ENCODE data around the gene NSMCE1.
A peak's percentile ranks its signal among the peaks of the same experiment; 100 is the strongest.

The NSMCE1 gene

DNA sequence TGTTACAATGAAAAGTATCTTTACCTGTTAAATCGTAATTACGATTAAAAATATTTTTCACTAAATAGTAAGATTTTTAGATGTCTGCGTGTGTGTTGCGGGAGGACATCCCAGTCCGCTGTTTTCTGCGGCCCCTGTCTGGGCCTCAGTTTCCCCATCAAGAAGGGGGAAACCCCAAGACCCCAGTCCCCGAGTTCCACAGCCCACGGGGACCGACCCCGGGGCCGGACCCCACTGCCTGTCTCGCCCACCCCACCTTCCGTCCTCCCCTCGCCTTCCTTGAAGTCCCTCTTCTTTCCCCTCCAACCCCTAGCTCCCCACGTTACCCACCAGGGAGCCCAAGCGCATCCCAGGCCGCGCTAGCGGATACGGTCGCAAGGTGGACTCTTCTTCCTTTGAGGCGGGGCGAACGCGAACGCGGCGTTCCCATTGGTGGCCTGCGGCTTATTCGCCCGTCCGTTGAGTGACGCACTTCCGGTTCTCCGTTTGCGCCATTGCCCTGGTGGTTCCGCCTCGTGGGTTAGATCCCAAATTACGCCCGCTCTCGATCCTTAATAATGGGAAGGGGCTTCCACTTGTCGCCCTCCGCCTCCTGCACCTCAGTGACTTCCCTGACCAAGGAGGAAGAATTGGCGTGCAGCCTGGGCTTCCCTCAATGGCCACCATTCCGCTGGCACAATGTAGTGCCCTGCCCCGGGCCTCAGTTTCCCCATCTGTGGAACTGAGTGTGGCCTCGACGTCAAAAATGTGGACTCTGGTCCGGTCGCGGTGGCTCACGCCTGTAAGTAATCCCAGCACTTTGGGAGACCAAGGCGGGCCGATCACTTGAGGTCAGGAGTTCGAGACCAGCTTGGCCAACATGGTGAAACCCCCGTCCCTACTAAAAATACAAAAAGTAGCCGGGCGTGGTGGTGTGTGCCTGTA lies at the start of gene NSMCE1:
NSMCE1 (minus strand) TSS at position 397 of the 924 bp plus-strand sequence. CDS start 11,202 bp downstream, outside the sequence.
- DNase-seq (ENCODE audit: low spot score) = peak; percentile 96

- DNase-seq (ENCODE audit: low spot score) = no peak
Observed at GRCh38 chr16:27317738-27318391, 49.3 kb upstream of the NSMCE1 start.

DNA sequence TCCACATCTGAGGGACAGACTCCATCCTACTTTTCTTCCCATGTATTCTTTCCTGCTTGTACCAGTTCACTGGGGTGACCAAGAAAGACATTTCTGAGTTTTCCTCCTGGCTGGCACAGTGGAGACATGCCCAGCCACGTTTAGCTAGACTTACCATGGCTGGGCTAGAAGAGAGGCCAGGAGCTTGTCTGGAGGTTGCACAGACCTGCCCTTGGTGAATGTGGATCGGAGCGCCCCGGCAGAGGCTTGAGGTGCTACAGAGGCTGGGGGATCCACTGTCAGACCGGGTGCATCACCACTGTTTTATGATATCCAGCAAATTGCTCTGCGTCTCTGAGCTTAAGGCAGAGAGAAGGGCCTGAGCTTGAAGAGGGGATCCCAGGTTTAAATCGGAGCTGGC lies 48.7 kb upstream of the NSMCE1 start:
- DNase-seq (ENCODE audit: low spot score) = no peak

DNA sequence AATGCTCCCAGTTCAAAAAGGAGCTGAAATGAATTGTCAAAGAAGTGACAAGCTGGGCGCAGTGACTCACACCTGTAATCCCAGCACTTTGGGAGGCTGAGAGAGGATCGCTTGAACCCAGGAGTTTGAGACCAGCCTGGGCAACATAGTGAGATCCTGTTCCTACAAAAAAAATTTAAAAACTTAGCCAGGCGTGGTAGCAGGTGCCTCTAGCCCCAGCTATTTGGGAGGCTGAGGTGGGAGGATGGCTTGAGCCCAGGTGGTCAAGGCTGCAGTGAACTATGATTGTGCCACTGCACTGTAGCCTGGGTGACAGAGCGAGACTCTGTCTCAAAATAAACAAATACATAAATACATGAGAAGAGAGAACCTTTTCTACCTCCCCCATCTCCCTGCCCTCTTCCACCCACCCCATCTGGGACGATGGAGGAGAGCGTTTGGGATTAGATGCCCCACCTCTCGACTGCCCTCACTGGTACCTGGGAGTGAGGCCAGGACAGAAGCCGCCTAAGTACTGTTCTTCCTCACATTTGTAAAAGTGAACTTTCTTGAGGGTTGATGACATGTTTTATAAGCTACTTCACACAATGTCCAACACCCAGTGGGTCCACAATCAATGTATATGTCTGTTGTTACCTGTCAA lies 47.6 kb upstream of the NSMCE1 start:
- DNase-seq (ENCODE audit: low spot score) = no peak

DNA sequence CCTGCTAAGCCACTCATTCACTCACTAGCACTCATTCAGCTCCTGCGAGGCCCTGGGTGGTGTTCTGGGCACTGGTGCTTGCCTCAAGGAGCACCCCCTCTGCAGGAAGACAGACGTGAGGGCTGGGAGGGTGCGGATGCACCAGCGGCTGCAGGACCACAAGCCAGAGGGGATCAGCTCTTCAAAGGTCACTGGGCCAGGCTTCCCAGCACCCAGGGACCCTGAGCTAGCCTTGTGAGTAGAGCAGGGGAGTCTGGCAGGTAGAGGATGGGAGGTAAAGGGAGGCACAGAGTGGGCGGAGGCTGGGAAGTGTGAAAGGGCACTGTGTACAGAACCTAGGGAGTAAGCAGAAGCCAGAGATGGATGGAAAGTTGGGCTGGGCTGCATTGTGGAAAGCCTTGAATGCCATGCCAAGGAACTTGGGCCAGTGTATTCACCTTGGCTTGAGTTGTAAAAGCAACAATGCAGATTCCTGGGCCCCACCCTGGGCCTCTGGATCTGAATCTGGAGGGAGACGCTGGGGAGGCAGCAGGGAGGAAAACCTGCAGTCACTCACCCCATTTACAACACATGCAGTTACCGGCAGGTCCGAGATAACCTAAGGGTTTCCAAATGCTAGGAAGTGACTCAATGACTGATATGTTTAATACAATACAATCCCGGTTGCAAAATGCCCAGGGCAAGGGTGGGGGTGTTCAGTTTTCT lies 46.9 kb upstream of the NSMCE1 start:
- DNase-seq (ENCODE audit: low spot score) = peak; percentile 61

DNA sequence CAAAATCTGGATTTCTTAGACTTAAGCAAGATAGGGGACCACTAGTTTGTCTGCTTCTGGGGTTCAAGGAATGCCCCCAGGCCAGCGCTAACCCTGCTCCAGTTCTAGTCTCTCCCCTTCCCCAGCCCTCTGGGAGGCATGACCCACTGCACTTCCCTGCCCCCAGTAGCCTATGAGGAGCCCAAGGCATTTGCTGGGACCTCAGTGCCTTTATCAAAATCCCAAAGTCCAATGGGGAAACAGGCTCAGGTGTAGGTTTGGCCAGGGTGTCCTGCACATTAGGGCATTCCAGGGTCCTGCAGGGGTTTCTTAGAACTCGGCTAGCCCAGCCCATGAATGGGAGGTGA lies 46.4 kb upstream of the NSMCE1 start:
- DNase-seq (ENCODE audit: low spot score) = no peak

- no peak for DNase-seq (ENCODE audit: low spot score)
Observed at GRCh38 chr16:27314161-27314723, 45.7 kb upstream of the NSMCE1 start.

GRCh38 chr16:27313422-27314160 lies 45.0 kb upstream of the NSMCE1 start, which contains the start of gene IL4R:
TSS of gene IL4R (plus strand) at chr16:27313974. CDS start at chr16:27340204, 26,230 bp downstream.
- DNase-seq (ENCODE audit: low spot score) = peak; percentile 61

GRCh38 chr16:27312580-27313421 lies 44.2 kb upstream of the NSMCE1 start:
- DNase-seq (ENCODE audit: low spot score) = no peak

GRCh38 chr16:27311897-27312303 lies 43.3 kb upstream of the NSMCE1 start:
- no peak for DNase-seq (ENCODE audit: low spot score)

DNA sequence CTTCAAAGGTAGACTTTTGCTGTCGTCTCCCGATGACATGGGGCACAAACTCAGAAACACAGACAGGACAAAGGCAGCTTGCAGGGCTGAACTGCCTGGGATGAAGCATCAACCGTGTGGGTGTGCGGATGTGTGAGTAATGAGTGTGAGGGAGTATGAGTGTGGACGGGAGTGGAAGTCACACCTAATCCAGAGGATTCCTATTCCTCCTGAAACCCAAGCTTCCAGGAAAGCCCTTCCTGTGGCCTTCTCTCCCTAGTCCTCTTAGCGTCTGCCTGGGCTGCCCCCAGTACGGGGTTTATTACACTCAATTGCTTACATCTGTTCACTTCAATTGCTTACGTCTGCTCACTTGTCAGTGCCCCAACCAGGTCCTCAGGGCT lies 42.9 kb upstream of the NSMCE1 start:
- no peak for DNase-seq (ENCODE audit: low spot score)

DNA sequence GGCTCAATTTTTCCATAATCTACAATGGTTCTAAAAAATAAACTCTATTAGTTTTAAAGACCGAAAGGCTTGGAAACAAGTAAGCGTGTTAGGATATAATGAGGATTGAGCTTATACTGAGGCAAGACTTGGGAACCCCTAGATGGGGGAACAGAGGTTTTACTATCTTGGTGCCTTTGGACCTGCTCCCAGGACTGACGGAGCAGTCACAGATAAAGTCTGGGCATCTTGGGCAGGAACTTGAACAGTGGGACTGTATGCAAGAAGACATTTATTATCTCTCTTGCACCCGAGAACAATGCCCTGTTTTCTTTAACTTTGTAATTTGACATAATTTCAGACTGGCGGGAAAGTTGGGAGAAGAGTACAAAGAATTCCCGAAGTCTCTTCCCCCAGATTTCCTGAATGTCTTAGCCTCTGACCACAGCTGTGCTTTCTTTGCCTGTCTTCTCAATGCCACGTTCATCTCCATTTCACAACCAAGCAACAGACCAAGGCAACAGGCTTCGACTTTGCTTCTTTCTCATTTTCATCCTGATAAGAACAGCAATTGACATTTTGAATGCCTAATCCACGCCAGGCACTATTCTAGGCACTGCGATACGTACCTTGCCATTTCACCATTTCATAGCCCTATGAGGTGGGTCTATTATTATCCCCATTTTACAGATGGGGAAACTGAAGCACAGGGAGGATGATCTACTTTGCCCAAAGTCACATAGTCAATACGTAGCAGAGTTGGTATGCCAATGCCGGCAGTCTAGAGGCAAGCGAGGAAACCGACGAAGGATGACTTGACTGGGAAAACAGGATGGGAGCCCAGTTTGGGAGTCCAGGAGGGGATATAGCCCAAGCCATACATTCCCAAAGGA lies 42.2 kb upstream of the NSMCE1 start:
- DNase-seq (ENCODE audit: low spot score) = no peak

- no peak for DNase-seq (ENCODE audit: low spot score)
Observed at GRCh38 chr16:27308792-27309191, 40.2 kb upstream of the NSMCE1 start.

GRCh38 chr16:27305839-27306442 lies 37.4 kb upstream of the NSMCE1 start:
- no peak for DNase-seq (ENCODE audit: low spot score)

DNA sequence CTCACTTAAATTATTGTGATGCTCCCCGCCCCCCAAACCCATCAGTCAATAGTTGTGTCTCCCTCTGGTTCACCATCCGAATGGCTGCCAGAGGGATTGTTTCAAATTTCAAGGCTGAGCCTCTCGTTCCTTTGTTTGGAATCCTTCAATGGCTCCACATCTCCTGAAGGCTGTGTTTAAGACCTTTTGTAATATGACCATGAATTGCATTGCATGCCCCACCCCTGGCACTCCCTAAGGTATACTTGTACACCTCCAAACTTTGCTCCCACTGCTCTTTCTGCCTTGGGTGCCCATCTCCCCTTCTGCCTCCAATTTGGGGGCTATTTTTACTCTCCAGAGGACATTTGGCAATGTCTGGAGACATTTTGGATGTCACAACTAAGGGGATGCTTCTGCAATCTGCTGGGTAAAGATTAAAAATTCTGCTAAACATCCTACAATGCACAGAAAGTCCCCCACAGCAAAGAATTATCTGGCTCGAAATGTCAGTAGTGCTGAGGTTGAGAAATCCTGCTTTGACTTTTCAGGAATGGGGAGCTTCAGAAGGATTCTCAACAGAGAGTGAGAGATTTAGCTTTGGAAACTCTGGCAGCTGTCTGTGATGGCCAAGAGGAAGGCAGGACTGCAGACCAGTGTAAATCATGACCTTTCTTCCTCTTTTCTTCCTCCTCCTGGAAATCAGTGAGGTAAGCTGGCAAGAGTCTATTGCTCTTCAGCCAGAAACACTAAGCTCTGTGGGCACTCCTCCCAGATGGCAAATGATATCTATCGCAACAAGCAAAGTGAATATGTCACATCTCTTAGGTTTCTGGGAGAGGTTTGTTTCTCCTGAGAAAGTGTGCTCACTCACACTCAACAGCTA lies 36.5 kb upstream of the NSMCE1 start:
- DNase-seq (ENCODE audit: low spot score) = no peak

- DNase-seq (ENCODE audit: low spot score) = no peak
Observed at GRCh38 chr16:27304102-27304501, 35.5 kb upstream of the NSMCE1 start.

GRCh38 chr16:27303256-27304100 lies 34.9 kb upstream of the NSMCE1 start:
- DNase-seq (ENCODE audit: low spot score) = no peak
